Liver (tissue), 9 donors: ENCODE results near the gene RALGDS. TPM values are rescaled to one million over a fixed set of nuclear protein-coding genes. Genes with fewer than 3 reads are reported as not detected.

ENCODE experiments used
- DNase-seq: peaks from one replicate; pipeline ENCODE4 v3.0.0-alpha.2; 2017; ENCODE audit warnings: low spot score
- H3K27ac ChIP-seq, 2 donors: one replicate each; pipeline ENCODE4 v1.7.0; 2013; ENCODE audit warnings: inconsistent platforms in 2 of 2, low read length in 2 of 2, control low read depth in 1 of 2, low read depth in 1 of 2, mild to moderate bottlenecking in 1 of 2
- H3K27me3 ChIP-seq, 4 donors: one replicate each; pipeline versions ENCODE4 v1.6.1 to v1.7.0; 2013; ENCODE audit warnings: low read length in 3 of 4, inconsistent platforms in 1 of 4, mild to moderate bottlenecking in 1 of 4, moderate library complexity in 1 of 4; ENCODE audit not compliant: control insufficient read depth in 4 of 4, insufficient read depth in 4 of 4
- H3K36me3 ChIP-seq, 4 donors: one replicate each; pipeline versions ENCODE4 v1.6.1 to v1.7.0; 2013; ENCODE audit warnings: low read length in 3 of 4, mild to moderate bottlenecking in 3 of 4, low read depth in 1 of 4, moderate library complexity in 1 of 4; ENCODE audit not compliant: control insufficient read depth in 4 of 4, insufficient read depth in 3 of 4
- H3K4me1 ChIP-seq, 4 donors: one replicate each; pipeline versions ENCODE4 v1.6.1 to v1.7.0; 2013; ENCODE audit warnings: low read length in 3 of 4, mild to moderate bottlenecking in 3 of 4, moderate library complexity in 1 of 4; ENCODE audit not compliant: control insufficient read depth in 4 of 4, insufficient read depth in 4 of 4
- H3K4me3 ChIP-seq, 3 donors: one replicate each; pipeline versions ENCODE4 v1.6.1 to v1.7.0; 2013; ENCODE audit warnings: low read length in 3 of 3, control low read depth in 1 of 3, low read depth in 1 of 3, mild to moderate bottlenecking in 1 of 3
- H3K9ac ChIP-seq, 2 donors: one replicate each; pipeline ENCODE4 v1.7.0; 2013; ENCODE audit warnings: low read length in 2 of 2, mild to moderate bottlenecking in 2 of 2, moderate library complexity in 2 of 2, control low read depth in 1 of 2, low read depth in 1 of 2
- H3K9me3 ChIP-seq, 4 donors: one replicate each; pipeline versions ENCODE4 v1.6.1 to v1.7.0; 2013; ENCODE audit warnings: low read length in 3 of 4; ENCODE audit not compliant: control insufficient read depth in 4 of 4
- CTCF ChIP-seq: fragments of 150-350 bp; IDR thresholded peaks from 2 replicates; pipeline ENCODE4 v1.5.1; 2017; ENCODE audit warnings: improper control_type of control experiment, low read depth, low read length; ENCODE audit not compliant: missing input control
- EGR1 ChIP-seq, 2 donors: IDR thresholded peaks; 2 replicates each; pipeline ENCODE4 v1.6.1; 2016 to 2018; ENCODE audit warnings: antibody characterized with exemption in 2 of 2, low read depth in 2 of 2
- FOXA1 ChIP-seq: IDR thresholded peaks from 2 replicates; pipeline ENCODE4 v1.6.1; 2016; ENCODE audit warnings: antibody characterized with exemption
- FOXA2 ChIP-seq: IDR thresholded peaks from 2 replicates; pipeline ENCODE4 v1.6.1; 2016; ENCODE audit warnings: antibody characterized with exemption
- GABPA ChIP-seq, 2 donors: IDR thresholded peaks in 1 of 2; conservative IDR thresholded peaks in 1 of 2; 2 replicates each; pipeline ENCODE4 v1.6.1; 2016; ENCODE audit warnings: antibody characterized with exemption in 2 of 2, mild to moderate bottlenecking in 1 of 2, moderate library complexity in 1 of 2
- HNF4A ChIP-seq, 2 donors: conservative IDR thresholded peaks; 2 replicates each; pipeline ENCODE4 v1.6.1; 2016; ENCODE audit warnings: antibody characterized with exemption in 2 of 2, mild to moderate bottlenecking in 2 of 2
- JUND ChIP-seq, 2 donors: IDR thresholded peaks; 2 replicates each; pipeline ENCODE4 v1.6.1; 2016; ENCODE audit warnings: antibody characterized with exemption in 2 of 2
- MAX ChIP-seq: IDR thresholded peaks from 2 replicates; pipeline ENCODE4 v1.6.1; 2016; ENCODE audit warnings: antibody characterized with exemption
- NR2F2 ChIP-seq: IDR thresholded peaks from 2 replicates; pipeline ENCODE4 v1.6.1; 2016; ENCODE audit warnings: antibody characterized with exemption
- RAD21 ChIP-seq, 2 donors: IDR thresholded peaks; 2 replicates each; pipeline ENCODE4 v1.6.1; 2016; ENCODE audit warnings: antibody characterized with exemption in 2 of 2, mild to moderate bottlenecking in 2 of 2
- REST ChIP-seq: IDR thresholded peaks from 2 replicates; pipeline ENCODE4 v1.6.1; 2016; ENCODE audit warnings: antibody characterized with exemption, mild to moderate bottlenecking
- RXRA ChIP-seq, 2 donors: IDR thresholded peaks; 2 replicates each; pipeline ENCODE4 v1.6.1; 2017 to 2018; ENCODE audit warnings: antibody characterized with exemption in 2 of 2, mild to moderate bottlenecking in 1 of 2
- SP1 ChIP-seq: IDR thresholded peaks from 2 replicates; pipeline ENCODE4 v1.6.1; 2018; ENCODE audit warnings: antibody characterized with exemption, mild to moderate bottlenecking
- TAF1 ChIP-seq: conservative IDR thresholded peaks from 2 replicates; pipeline ENCODE4 v1.6.1; 2016; ENCODE audit warnings: antibody characterized with exemption, mild to moderate bottlenecking
- YY1 ChIP-seq: IDR thresholded peaks from 2 replicates; pipeline ENCODE4 v1.6.1; 2016; ENCODE audit warnings: antibody characterized with exemption, mild to moderate bottlenecking
- ZBTB33 ChIP-seq: IDR thresholded peaks from 2 replicates; pipeline ENCODE4 v1.6.1; 2016; ENCODE audit warnings: antibody characterized with exemption
- WGBS: extraction: QIAGEN DNeasy Blood & Tissue Kit; methylation state at CpG from one replicate; pipeline ENCODE4 v1.1.7; 2013; 5-methylcytosine and 5-hydroxymethylcytosine counted together
- polyA plus RNA-seq, 2 donors: library from polyadenylated mRNA; stranded (reverse) in 1 of 2; unstranded in 1 of 2; fragments of 200-250 nt in 1 of 2; fragments of >200 nt in 1 of 2; fragmentation: Nextera tagmentation in 1 of 2; extraction: Ambion mirVana in 1 of 2; gene quantifications; one replicate each; pipeline versions ENCODE4 v1.2.1 to v1.2.3, GENCODE V29; 2013 to 2015
- total RNA-seq, 2 donors: library from RNA; depleted of rRNA; stranded (reverse); fragments of >200 nt; gene quantifications; one replicate each; pipeline ENCODE4 v1.2.3, GENCODE V29; 2014
- donor health status: healthy.
- donor health status: healthy.
- donor health status: healthy.
- donor health status: healthy.
- donor health status: healthy.

The RALGDS gene
- total and polyA plus RNA-seq, 4 donors: 1.3 to 19.0 (median 7.3) TPM

GRCh38 chr9:133169102-133169501 is 48.1 kb upstream of the RALGDS start:
- WGBS: 94% methylated on average over 13 of the region's 13 CpGs
- TF ChIP-seq GABPA (IDR thresholded peaks at IDR 0.05 in 1 of 2, conservative IDR thresholded peaks at IDR 0.05 in 1 of 2): no peak
- no peak for TF ChIP-seq CTCF
- no peak for TF ChIP-seq FOXA1
- no peak for TF ChIP-seq NR2F2
- no peak for TF ChIP-seq REST
- TF ChIP-seq SP1: no peak
- no peak for TF ChIP-seq YY1
- no peak for TF ChIP-seq FOXA2
- no peak for TF ChIP-seq EGR1 (IDR thresholded peaks at IDR 0.05; ENCODE audit: low read depth in 2 of 2)
- TF ChIP-seq RXRA (IDR thresholded peaks at IDR 0.05): no peak
- TF ChIP-seq ZBTB33: no peak
- TF ChIP-seq RAD21 (IDR thresholded peaks at IDR 0.05): no peak
- TF ChIP-seq HNF4A (conservative IDR thresholded peaks at IDR 0.05): no peak
- Histone ChIP-seq H3K27me3 (no peaks in the 10 kb centered on the region), H3K36me3 (no peaks in the 10 kb centered on the region), H3K4me1 (no peaks in the 10 kb centered on the region), H3K27ac (no peak overlapping the region), H3K9ac (no peak overlapping the region), H3K9me3 (no peaks in the 10 kb centered on the region), H3K4me3 (no peak overlapping the region)
- no peak for DNase-seq

- Histone ChIP-seq H3K27ac (no peak overlapping the region), H3K9ac (no peak overlapping the region), H3K9me3 (no peaks in the 10 kb centered on the region), H3K36me3 (no peaks in the 10 kb centered on the region), H3K4me1 (peaks cover 0 to 6% (median 2%) of the 10 kb centered on the region in 4 donors), H3K4me3 (no peak overlapping the region), H3K27me3 (no peaks in the 10 kb centered on the region)
- 63% methylated on average over 6 of the region's 6 CpGs for WGBS
- no peak for DNase-seq
- TF ChIP-seq ZBTB33 (no peak), GABPA (IDR thresholded peaks at IDR 0.05 in 1 of 2, conservative IDR thresholded peaks at IDR 0.05 in 1 of 2) (no peak), NR2F2 (no peak), CTCF (no peak), REST (no peak), RXRA (IDR thresholded peaks at IDR 0.05) (no peak), YY1 (no peak), EGR1 (IDR thresholded peaks at IDR 0.05; ENCODE audit: low read depth in 2 of 2) (no peak), JUND (IDR thresholded peaks at IDR 0.05) (no peak), TAF1 (no peak), MAX (no peak), HNF4A (conservative IDR thresholded peaks at IDR 0.05) (no peak)
Measured at GRCh38 chr9:133168432-133168831, 47.4 kb upstream of the RALGDS start.
